Lower lobe of right lung (tissue), 2 donors: ENCODE data around the gene BSND. TPM values are rescaled to one million over a fixed set of nuclear protein-coding genes. Genes with fewer than 3 reads are reported as not detected.
A peak's percentile ranks its signal among the peaks of the same experiment; 100 is the strongest.

ENCODE experiments used
- ATAC-seq, 2 donors: fragments of 200-7000 bp; cut with Tn5 transposase; one replicate each; pipeline ENCODE4 v1.9.1; 2020 to 2022; ENCODE audit warnings: mild to moderate bottlenecking in 2 of 2, moderate library complexity in 2 of 2
- DNase-seq: peaks from one replicate; pipeline ENCODE4 v3.0.0-alpha.2; 2020
- H3K27ac ChIP-seq: fragments of 200-600 bp; one replicate; pipeline ENCODE4 v1.8.0; 2022
- H3K27me3 ChIP-seq: fragments of 200-600 bp; one replicate; pipeline ENCODE4 v1.8.0; 2022; ENCODE audit warnings: low read depth
- H3K36me3 ChIP-seq: fragments of 200-600 bp; one replicate; pipeline ENCODE4 v1.8.0; 2022; ENCODE audit warnings: mild to moderate bottlenecking
- H3K4me1 ChIP-seq: fragments of 200-600 bp; one replicate; pipeline ENCODE4 v1.8.0; 2022
- H3K4me3 ChIP-seq: fragments of 200-600 bp; one replicate; pipeline ENCODE4 v1.8.0; 2022; ENCODE audit warnings: mild to moderate bottlenecking
- H3K9me3 ChIP-seq: fragments of 200-600 bp; one replicate; pipeline ENCODE4 v1.8.0; 2022
- intact Hi-C: fragments of 100-400 bp; cut with DNase I; formaldehyde crosslinking; loops from one replicate; pipeline ENCODE4 v1.11.0; 2022
- total RNA-seq: library from RNA; stranded (reverse); fragmentation: NEBNext Ultra II Directional; extraction: Animal tissue kit (Norgen Biotek cat#: 25700); gene quantifications from one replicate; pipeline ENCODE4 v1.2.1, GENCODE V29; 2021
- TF ChIP-seq, protein P1 (sequence below): fragments of 200-600 bp; IDR thresholded peaks from one replicate; pipeline ENCODE4 v1.8.0; 2022; ENCODE audit warnings: antibody characterized with exemption, mild to moderate bottlenecking
- donor health status: DM: no; HTN: yes; CAD: no; lungs with severe emphysema.

Gene BSND
- total RNA-seq, 1 donor from 2014 or later, result not detected

DNA sequence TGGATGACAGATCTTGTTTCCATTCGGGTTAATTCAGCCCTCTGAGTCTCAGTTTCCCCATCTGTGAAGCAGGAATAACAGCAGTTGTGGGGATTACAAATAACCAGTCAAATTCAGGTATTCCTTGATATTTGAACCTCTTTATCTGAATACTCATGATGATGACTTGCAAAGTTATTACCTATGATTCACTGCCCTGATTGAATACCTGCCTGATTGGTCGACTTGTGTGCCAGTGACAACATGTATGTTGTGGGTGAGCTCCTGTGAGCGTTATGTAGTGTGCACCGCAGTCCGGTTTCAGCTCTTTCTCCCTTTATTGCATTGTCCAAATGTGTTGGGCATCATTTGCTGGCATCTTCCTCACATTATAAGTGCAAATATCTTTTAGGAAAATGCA is 27.8 kb upstream of the BSND start:
- Histone ChIP-seq H3K4me3 (no peak overlapping the region), H3K27me3 (peaks cover 3% of the 10 kb centered on the region), H3K36me3 (no peaks in the 10 kb centered on the region), H3K27ac (no peak overlapping the region), H3K9me3 (no peaks in the 10 kb centered on the region), H3K4me1 (no peaks in the 10 kb centered on the region)
- TF ChIP-seq, protein P1, sequence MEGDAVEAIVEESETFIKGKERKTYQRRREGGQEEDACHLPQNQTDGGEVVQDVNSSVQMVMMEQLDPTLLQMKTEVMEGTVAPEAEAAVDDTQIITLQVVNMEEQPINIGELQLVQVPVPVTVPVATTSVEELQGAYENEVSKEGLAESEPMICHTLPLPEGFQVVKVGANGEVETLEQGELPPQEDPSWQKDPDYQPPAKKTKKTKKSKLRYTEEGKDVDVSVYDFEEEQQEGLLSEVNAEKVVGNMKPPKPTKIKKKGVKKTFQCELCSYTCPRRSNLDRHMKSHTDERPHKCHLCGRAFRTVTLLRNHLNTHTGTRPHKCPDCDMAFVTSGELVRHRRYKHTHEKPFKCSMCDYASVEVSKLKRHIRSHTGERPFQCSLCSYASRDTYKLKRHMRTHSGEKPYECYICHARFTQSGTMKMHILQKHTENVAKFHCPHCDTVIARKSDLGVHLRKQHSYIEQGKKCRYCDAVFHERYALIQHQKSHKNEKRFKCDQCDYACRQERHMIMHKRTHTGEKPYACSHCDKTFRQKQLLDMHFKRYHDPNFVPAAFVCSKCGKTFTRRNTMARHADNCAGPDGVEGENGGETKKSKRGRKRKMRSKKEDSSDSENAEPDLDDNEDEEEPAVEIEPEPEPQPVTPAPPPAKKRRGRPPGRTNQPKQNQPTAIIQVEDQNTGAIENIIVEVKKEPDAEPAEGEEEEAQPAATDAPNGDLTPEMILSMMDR, result no peak
- intact Hi-C loops, result no loop called here
- ATAC-seq (no peak), DNase-seq (no peak)

- H3K4me1 ChIP-seq, result no peaks in the 10 kb centered on the region
- H3K27ac ChIP-seq, result no peak overlapping the region
- DNase-seq (no peak), ATAC-seq (no peak)
- H3K9me3 ChIP-seq, result no peaks in the 10 kb centered on the region
- H3K27me3 ChIP-seq, result peaks cover 3% of the 10 kb centered on the region
- TF ChIP-seq, protein P1, result no peak
- H3K36me3 ChIP-seq, result no peaks in the 10 kb centered on the region
- H3K4me3 ChIP-seq, result no peak overlapping the region
- intact Hi-C loops, result no loop called here
These were observed 27.4 kb upstream of the BSND start for GRCh38 chr1:54971317-54971791.

- TF ChIP-seq, protein P1, result no peak
These were observed 26.3 kb upstream of the BSND start for GRCh38 chr1:54972436-54972835.

DNA sequence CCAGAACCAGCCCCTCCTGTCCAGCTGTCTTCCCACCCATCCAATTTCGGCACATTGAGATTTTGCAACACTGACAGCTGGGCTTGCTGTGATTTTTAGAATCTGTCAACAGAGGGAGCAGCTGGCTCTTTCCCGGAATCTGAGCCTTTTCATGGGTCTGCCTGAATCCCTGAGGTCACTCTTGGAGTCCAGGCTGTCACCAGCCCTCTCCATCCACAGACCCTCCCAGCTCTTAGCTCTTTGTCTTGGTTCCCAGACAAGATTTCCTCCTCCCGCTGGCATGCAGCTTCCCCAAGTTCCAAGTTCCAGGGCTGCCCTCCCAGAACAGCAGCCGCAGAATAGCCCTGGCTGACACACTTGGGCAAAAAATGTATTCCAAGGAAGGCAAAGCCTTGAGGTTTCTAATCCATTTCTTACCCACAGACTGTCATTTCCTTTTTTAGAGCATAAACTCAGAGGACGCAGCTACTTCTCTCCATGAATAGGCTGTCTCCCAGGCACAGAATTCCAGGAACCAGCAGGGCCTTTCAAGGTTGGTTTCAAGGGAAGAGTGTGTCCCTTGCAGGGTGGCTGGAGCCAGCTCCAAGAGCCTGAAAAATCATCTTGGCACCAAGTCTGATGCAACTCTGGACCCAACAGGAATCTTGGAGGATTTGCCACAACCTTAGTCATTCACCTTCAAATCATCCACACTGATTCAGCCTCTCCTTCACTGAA is 25.4 kb upstream of the BSND start:
- ATAC-seq, result peak; percentile 73 to 78
- H3K27ac ChIP-seq, result no peak overlapping the region
- no peaks in the 10 kb centered on the region for H3K4me1 ChIP-seq
- no peak overlapping the region for H3K4me3 ChIP-seq
- intact Hi-C loops, result no loop called here
- H3K36me3 ChIP-seq, result no peaks in the 10 kb centered on the region
- TF ChIP-seq, protein P1, result peak; percentile 27
- no peaks in the 10 kb centered on the region for H3K27me3 ChIP-seq
- no peaks in the 10 kb centered on the region for H3K9me3 ChIP-seq
- DNase-seq, result no peak

More at GRCh38 chr1:54972436-54972835, 26.3 kb upstream of the BSND start:
- ATAC-seq (no peak), DNase-seq (no peak)
- Histone ChIP-seq H3K4me3 (no peak overlapping the region), H3K27me3 (peaks cover under 1% of the 10 kb centered on the region), H3K9me3 (no peaks in the 10 kb centered on the region), H3K36me3 (no peaks in the 10 kb centered on the region), H3K27ac (no peak overlapping the region), H3K4me1 (no peaks in the 10 kb centered on the region)
- intact Hi-C loops, result no loop called here

- intact Hi-C loops, result no loop called here
- H3K27me3 ChIP-seq, result peaks cover 16% of the 10 kb centered on the region
- peaks cover 5% of the 10 kb centered on the region for H3K4me1 ChIP-seq
- TF ChIP-seq, protein P1, result no peak
- no peak overlapping the region for H3K27ac ChIP-seq
- no peak for ATAC-seq
- no peaks in the 10 kb centered on the region for H3K9me3 ChIP-seq
- no peak overlapping the region for H3K4me3 ChIP-seq
- no peak for DNase-seq
- no peaks in the 10 kb centered on the region for H3K36me3 ChIP-seq
These were observed 23.2 kb upstream of the BSND start for GRCh38 chr1:54975356-54976108.
